Fibroblast of the conjunctiva (primary cell): Measurements from ENCODE around the gene FAM180A.
"Not testable (repeated sequence)": the region's sequence is repeated elsewhere in the genome, so short reads cannot be mapped to it uniquely, and the experiment has no call there.

ENCODE experiments used
- DNase-seq: peaks from one replicate; pipeline ENCODE4 v3.0.0-alpha.2; 2010; ENCODE audit warnings: low read depth

The FAM180A gene

DNA sequence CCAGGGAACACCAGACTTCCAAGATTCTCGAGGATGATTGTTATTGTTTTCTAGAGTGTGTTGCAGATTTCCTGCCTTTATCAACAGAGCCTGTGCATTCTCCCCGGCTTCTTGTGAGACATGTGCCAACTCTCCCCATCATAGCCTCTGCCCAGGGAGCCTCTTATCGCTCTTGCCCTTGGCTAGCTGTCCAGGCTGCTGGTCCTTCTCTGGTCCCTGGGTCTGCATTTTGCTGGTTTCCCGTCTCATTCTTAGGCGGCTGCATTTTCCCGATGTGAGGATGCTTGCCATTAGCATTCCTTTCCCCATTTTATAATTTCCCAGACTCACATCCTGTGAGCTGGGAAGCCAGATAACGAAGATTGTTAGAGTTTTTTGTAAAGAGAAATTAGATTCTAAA is 35.8 kb downstream of the FAM180A start:
- DNase-seq, result no peak

DNA sequence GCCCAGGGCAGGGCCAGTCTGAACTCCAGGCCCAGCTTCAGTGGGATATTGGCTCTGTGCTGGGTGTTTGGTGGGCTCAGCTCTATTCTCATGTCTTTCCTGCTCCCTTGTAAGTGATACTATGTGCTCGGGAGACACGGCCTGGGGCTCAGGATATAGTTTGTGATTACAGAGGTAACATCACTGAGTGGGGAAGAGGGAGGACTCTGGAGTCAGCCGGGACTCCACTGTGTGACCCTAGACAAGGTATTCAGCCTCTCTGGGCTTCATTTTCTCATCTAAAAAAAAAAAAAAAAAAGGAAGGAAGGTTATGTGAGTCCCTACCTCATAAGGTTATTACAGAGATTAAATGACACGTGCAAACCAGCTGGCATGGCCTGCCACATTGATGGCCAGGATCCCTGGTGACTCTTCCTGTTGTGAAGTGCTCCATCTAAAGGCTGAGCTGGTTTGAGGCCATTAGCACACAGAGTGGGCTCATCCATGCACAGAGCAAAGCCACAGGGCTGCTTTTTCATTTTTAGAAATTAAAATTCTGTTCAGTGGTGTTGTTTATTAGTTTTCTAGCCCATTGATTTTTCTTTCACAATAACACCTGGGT is 36.3 kb downstream of the FAM180A start:
- no peak for DNase-seq

DNA sequence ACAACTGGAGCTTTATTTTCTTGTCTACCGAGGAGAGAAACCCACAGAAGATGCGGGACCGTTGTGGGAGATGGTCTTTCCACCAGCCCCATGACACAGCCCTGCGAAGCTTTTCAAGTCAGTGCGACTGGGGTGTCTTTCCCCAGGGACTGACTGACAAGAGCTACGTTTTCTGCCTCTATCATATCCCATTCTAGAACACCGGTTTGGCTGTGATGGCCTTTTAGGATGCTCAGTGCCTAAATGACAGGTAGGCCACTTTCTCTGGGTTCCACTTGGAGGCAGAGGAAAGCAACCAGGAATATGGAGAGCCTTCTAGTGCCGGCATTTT is 37.5 kb downstream of the FAM180A start:
- no peak for DNase-seq

DNA sequence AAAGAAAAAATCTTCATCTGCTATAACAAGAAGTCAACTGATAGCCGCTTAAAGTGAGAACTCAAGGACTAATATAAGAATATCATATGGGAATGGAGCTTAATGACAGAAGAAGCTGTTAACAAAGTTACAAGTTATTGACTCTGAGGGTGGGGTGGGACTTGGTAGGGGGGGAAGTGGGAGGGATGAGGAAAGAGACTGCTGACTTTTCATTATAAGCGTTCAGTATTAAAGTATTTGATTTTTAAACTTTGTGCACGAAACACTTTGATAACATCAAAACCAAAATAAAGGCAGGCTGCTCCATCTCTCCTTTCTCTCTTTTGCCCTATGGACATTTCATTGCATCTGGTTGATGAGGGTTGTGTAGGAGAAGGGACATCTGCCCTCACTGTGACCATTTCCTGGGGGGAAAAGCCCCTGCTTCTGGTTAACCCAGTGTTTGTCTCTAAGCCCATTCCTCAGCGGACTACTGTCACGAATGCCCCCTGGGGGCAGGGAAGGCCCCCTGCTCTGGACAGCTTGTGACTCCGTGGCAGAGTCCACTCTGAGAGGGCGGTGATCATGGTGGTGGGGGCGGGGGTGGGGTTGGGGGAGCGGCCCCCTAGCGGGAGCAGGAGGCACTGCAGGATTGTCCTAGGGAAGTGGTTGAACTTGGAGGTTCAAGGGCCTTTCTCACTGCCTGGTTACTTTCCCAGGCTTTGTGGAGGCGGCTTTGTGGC is 38.0 kb downstream of the FAM180A start:
- no peak for DNase-seq

DNA sequence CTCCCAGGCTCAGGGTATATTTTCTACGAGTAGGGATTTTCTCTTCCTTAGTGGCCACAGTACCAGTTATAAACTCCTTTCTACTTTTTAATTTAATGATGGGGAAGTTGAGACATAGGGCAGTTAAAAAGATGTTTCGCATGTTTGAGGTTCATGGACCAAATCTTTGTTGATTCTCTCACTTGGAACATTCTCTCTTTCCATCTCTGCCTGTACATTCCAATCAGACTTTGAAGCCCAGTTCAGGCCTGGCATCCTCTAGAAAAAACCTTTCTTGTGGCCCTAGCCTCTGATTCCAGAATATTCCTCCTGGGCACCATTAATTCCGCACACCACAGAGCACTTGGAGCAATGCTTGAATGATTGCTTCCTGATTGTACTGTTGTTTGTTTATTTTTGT is 39.1 kb downstream of the FAM180A start:
- no peak for DNase-seq

DNA sequence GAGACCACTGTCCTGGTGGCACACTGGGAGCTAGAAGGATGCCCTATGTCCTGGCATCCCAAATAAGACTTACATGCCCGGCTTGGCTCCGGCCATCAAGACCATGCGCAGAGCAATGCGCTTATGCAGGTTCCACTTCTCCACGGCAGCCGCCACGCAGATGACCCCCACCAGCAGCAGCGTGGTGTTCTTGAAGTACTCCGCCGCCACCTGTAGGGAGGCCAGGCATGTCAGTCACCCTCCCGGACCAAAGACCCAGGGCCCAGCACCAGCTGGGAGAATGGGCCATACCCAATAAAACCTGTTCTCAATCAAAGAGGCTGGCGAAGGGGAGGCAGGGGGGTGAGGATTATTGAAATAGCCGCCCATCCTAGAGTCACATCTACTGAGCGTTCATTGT is 40.6 kb downstream of the FAM180A start:
- DNase-seq, result no peak

DNA sequence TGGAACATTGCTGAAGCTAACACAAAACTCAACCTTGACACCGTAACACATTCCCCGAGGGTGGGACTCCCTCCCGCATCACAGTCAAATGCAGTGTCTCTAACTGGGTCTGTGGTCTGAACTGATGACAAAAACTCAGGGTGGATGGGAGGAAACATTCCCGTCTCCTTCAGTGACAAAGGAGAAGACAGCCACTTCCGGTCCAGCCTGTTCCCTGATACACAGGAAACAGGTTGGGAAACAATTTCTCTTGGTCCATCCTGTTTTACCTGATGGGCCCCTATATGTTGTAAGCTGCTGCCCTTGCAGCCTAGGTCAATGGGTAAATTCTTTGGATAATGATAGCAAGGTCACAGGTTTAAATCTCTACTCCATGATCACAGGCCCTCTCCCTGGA is 41.0 kb downstream of the FAM180A start:
- no peak for DNase-seq

DNA sequence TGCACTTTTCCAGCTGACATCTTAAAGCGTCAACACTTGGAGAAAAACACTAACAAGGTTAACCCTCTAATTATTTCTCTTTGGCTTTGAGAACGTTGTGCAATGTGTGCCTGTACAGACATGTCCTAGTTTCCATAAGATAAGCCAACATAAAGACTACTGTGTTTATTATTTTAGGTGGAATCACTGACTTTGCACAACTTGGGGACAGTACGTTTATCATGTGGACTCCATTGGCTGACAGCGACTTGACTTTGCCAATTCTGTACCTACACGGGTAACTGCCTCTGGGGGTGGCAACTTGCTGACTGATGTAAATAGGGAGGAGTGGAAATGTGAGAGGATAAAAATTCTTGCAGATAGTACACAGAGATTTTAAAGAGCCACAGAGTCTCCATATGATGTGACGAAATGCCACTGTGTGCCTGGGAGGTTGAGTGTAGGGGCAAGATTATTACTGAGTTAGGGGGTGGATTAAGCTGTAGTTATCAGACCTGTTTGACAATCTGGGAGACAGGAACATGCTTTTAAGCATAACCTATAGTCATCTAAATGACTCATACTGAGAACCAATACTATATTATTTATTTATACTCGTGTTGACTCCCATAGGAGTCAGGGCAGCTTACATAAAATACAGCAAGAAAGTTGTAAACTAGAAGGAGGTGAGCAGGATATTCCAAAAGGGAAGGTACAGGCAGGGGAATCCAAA is 41.6 kb downstream of the FAM180A start:
- no peak for DNase-seq

DNA sequence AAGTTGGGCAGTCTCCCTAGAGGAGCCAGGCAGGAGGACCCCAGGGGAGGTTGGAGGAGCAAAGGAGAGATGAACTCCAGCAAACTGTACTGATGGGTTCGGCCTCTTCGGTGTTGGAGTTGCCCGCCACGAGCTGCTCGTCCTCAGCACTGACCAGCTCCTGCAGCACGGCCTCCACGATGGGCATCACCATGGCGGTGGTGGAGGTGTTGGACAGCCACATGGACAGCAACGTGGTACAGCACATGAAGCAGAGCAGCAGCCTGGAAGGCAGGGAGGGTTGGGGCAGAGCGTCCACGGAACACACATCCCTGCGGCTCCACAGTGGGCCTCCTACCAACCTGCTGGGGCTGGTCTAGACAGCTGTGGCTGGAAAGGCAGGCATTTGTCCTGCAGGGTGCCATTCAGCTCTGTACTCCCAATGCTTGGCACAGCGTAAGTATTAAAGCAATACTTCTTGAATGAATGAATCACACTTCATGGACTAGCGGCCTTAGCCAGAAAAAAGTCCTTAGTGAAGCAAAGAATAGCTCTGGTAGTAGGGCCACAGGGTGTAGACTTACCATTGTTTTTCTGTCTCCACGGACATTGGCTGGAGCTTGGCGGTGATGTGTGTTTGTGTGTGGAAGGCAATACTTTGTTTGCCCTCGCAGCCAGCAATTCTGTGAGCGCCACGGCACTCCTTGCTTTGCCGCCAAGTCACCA is 42.4 kb downstream of the FAM180A start:
- DNase-seq, result no peak

DNA sequence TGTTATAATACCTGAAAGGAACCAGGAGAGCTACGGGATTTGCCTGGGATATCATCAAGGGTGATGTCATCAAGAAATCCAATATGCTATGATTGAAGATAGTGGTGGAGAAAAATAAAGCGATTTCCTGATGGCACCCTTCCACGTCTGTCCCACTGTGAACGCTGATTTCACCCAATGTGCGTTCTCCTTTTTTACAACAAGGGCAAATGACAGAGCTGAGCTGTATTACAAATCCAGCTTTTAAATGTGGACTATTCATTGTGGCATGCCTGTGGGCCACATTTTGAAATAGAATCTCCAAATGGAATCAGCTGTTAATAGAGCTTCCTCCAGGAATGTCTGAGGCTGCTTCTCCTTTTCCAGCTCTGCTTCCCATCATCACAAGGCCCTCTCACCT is 43.9 kb downstream of the FAM180A start:
- no peak for DNase-seq

DNA sequence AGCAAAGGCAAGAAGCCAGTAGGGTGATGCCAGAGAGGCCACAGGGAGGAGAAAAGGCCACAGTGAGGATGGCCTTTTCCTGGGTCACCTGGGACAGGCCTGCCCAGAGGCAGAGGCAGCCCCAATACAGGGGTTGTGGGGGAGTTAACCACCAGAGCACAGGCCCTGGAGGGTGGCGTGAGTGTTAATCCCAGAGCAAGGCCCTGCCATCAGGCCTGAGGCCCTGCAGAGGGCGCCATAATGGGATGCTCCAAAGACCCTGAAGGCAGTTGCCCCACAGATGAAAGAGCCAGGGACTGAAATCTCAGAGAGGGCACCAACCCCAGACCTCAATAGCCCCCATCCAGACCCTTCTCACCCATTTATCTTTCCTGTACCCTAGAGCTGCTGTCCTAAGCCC is 44.5 kb downstream of the FAM180A start:
- no peak for DNase-seq

DNA sequence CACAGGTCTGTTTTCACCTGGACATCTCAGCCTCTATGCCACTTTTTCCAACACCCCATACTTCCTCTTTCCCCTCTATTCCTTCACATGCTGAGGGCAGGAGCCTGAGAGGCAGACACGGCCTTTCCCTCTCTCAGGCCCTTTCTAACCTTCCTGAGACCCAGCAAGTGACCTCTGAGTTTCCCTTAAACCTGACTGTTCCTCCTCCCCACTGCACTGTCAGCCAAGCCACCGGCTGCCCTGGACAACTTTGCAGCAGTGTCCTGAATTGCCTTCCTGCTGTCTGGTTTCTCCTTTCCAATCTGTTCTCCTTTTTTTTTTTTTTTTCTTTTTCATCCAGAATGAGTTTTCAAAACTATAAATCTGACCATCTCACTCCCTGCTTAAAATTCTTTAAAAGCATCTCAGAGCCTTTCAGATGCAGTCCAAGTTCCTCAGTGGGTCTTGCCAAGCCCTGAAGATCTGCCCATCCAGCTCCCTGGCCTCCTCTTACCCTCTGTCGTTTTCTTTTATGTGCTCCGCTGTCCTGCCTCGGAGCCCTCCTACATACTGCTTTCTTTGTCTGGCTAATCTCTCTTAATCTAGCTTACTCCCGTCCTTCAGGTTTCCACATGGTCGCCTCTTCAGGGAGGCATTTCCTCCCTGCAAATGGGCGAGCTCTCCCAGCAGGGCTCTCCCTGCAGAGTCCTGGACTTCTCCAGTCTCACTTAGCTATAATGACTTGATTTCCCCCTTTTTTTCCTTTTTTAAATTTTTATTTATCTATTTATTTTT is 51.1 kb downstream of the FAM180A start:
- DNase-seq, result no peak

DNA sequence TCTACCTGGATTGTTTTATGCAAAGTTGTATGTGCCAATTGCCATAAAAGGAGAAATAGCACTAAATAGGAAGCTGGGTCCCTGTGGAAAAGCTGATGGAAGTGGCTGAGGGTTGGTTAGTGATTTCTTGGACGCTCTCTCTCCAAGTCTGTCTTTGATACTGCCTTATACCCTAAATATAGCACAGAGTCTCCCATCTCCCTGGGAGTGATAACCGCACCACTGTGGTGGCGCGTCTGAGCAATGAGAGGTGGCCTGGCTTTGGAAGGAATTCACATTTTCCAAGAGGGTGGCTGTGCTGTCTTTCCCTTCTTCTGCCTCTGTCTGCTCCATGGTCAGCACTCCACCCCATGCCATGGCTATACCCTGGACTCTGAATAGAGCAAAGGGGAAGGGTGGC is 55.1 kb downstream of the FAM180A start:
- DNase-seq, result no peak

DNA sequence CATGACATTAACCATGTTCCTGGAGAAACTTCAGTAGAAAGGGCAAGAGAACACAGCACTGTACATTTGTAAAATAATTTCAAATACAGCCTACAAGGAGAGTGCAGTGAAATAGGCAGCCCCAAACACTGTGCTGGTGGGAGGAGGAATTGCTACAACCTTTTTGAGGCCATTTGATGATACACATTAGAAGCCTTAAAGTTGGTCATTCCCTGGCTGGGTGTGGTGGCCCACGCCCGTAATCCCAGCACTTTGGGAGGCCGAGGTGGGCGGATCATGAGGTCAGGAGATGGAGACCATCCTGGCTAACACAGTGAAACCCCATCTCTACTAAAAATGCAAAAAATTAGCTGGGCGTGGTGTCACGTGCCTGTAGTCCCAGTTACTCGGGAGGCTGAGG is 56.0 kb downstream of the FAM180A start:
- not testable (repeated sequence) for DNase-seq

DNA sequence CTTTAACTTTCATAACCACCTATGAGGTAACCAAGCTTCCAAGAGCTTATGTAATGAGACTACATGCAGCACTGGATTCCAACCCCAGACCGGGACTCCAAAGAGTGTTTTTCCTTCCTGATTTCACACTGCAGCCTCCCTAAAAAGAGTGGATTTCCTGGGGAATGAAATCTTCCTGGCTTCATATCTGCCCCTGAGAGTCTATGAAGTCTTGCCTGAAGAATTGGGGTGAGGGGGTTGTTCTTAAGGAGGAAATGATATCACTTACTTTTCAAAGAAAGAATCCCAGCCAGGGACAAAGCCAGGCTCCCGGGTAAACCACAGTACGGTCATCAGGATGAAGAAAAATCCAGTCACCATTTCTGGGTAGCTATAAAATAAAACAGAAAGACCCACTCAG is 56.6 kb downstream of the FAM180A start:
- no peak for DNase-seq

DNA sequence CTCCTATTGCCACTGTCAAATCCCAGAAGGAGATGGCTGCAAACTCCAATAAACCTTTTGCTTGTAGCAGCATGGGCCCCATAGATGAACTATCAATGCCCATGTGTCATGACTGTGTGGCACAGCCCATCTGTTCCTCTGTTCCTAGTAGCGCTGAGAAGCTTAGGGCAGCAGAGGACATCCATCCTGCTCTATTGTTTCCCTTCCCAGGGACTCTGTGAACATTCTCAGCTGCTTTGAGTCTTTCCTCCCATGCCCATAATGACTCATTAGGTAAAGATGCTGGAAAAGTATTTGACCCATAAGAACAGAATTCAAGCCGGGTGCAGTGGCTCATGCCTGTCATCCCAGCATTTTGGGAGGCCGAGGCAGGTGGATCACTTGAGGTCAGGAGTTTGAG is 58.0 kb downstream of the FAM180A start:
- DNase-seq, result no peak

DNA sequence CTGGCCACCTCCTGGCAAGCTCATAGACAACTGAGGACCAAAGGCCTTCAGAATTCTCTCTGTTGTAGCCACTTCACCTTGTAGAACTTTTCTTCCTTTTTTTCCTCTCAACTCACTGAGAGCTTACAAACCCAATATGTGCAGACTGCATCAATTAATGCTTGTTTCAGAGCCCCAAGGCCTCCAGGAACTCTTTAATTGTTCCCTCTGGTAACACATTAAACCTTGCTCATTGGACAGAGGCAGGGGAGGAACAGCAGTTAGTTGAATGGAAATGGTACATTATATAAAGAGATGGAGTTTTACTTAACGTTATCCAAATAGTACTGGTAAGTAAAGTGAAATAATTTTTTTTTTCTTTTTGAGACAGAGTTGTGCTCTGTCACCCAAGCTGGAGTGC is 61.1 kb downstream of the FAM180A start:
- no peak for DNase-seq

DNA sequence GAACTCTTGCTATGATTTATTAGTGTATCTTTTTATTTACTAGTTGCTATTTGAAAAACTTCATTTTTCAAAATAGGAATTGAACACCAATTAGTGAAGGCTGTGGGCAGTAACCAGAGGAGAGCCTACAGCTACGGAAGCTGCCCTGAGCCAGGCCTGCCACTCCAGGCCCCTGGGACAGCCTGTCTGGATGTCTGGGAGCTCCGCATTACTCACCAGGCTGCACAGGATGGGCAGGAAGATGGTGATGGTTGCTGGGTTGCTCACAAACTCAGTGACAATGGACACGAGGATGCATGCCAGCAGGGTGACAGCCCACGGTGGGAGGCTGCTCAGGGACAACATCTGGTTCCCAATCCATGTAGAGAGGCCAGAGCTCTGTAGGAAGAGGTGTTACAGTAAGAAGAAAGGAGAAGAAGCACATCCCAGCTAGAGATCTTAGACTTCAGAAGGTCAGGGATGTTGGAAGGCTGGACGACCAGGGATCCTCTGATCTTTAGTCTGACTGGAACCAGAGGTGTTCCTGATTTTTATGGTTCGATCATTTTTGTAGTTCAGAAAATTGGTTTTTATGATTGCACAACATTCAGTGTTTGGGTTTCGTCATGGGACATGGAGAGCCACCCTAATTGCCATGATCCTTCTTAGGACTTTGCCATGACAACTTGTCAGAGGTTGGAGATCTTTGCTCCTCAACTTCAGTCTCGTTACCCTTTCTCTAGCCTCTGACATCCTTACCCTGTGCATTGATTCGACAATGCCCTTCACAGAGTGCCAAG is 63.1 kb downstream of the FAM180A start:
- DNase-seq, result no peak

DNA sequence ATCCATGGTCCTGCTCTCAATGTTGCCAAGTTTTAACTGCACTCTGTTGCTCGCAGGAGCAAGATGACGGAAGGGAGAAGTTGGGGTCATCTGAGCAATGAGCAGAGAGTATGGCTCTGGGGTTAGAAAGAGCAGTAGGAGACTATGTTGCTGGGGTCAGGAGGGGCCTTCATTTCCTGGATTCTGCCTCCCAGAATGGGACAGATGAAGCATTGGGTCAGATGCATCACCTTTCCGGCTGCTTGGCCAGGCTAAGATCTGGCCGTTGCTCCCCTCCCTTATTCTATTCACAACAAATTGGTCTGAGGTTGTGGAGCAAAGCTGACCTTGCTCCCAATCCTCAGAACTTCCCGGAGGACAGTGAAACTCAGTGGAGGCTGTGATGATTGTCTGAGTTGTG is 63.9 kb downstream of the FAM180A start:
- DNase-seq, result no peak

DNA sequence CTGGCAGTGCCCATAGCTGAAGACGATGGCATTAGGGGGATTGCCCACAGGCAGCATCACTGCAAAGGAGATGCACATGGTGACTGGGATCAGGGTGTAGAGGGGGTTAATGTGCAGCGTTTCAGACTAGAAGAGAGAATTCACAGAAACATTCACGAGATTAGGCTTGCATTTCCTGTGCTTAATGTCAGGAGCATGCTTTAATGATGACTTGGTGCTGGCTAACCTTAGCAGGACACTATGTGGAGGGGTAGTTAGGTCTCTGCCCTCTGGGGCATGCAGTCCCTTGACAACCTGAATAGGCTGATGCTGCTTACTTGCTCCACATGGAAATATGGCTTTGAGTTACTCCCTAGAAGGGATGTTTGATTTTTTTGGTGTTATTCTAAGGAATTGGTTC is 64.5 kb downstream of the FAM180A start:
- no peak for DNase-seq

DNA sequence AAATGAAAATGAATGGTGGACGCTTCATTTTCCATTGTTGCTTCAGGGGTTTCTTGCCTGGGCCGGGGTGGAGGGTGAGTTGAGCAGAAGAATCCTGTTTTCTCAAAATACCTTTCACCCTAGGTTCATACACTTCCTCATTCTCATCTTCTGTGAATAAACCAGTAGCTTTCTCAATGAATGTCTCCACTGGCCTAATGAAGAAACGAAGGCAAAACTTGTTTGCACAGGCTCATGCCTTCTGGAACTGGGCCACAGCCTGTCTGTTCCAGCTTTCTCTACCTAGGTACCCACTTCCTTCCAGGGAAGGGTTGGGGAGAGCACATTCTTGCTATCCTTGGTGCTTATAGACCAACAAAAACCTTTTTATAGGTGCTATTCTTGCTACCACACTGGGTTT is 65.0 kb downstream of the FAM180A start:
- no peak for DNase-seq

DNA sequence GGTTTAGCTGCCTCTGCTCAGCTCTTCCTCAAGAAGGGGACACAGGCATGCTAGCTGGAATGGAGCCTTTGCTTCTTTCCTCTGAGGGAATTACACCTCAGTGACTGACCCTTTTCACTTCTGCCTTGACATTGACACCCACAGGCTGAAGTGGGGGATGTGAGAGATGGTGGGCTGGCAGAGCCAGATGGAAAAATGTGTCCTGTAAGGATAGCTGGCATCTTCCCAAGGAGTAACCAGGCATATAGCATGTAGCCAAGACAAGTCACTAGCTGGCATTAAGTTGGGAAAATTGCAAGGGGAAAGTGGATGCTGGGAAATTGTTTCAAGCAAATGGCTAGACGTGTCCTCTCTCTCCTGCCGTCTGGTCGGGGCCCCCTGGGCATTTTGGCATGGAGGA is 66.4 kb downstream of the FAM180A start:
- no peak for DNase-seq
